GM12892 (cell line): ENCODE measurements around the gene AKT3.

Source experiments
- POLR2A ChIP-seq: IDR thresholded peaks from 2 replicates; pipeline ENCODE4 v1.6.1; 2011; ENCODE audit warnings: low read depth, low read length, control low read depth
- POLR2AphosphoS5 ChIP-seq: IDR thresholded peaks from 2 replicates; pipeline ENCODE4 v1.6.1; 2011; ENCODE audit warnings: low read depth, low read length, control low read depth
- TAF1 ChIP-seq: IDR thresholded peaks from 2 replicates; pipeline ENCODE4 v1.6.1; 2011; ENCODE audit warnings: low read depth, mild to moderate bottlenecking, control low read depth, low read length, borderline replicate concordance

GRCh38 chr1:243792401-243792800 is 57.6 kb downstream of the AKT3 start:
- no peak for TF ChIP-seq POLR2A
- no peak for TF ChIP-seq TAF1
- no peak for TF ChIP-seq POLR2AphosphoS5
